Fibroblast of villous mesenchyme (primary cell): Measurements from ENCODE around the gene INPPL1. TPM values are rescaled to one million over a fixed set of nuclear protein-coding genes. Genes with fewer than 3 reads are reported as not detected.

Source experiments
- DNase-seq: peaks from one replicate; pipeline ENCODE4 v3.0.0-alpha.2; 2010; ENCODE audit warnings: low read depth
- H3K4me3 ChIP-seq: 2 replicates; pipeline ENCODE4 v1.5.1; 2011; ENCODE audit warnings: low read depth, mild to moderate bottlenecking, low read length
- CTCF ChIP-seq: IDR thresholded peaks from 2 replicates; pipeline ENCODE4 v1.5.1; 2012; ENCODE audit warnings: low read depth, mild to moderate bottlenecking, low read length; ENCODE audit not compliant: insufficient read depth
- total RNA-seq: library from RNA; depleted of rRNA; stranded (reverse); fragments of >200 nt; gene quantifications from 2 replicates; pipeline ENCODE4 v1.2.3, GENCODE V29; 2012

INPPL1 gene
- total RNA-seq, 1 donor: 163 TPM

- no peak for DNase-seq
- no peak for TF ChIP-seq CTCF
- no peak overlapping the region for H3K4me3 ChIP-seq
Observed at GRCh38 chr11:72229336-72229924, 4.9 kb downstream of the INPPL1 start.

GRCh38 chr11:72229925-72230763 is 5.6 kb downstream of the INPPL1 start:
- H3K4me3 ChIP-seq: no peak overlapping the region
- no peak for TF ChIP-seq CTCF
- no peak for DNase-seq

- no peak for TF ChIP-seq CTCF
- H3K4me3 ChIP-seq: no peak overlapping the region
- no peak for DNase-seq
Observed at GRCh38 chr11:72230764-72231365, 6.3 kb downstream of the INPPL1 start.

- no peak for DNase-seq
- no peak for TF ChIP-seq CTCF
- no peak overlapping the region for H3K4me3 ChIP-seq
Observed at GRCh38 chr11:72231396-72232259, 7.1 kb downstream of the INPPL1 start.

- no peak for TF ChIP-seq CTCF
- no peak overlapping the region for H3K4me3 ChIP-seq
- DNase-seq: no peak
Observed at GRCh38 chr11:72232260-72233055, 7.9 kb downstream of the INPPL1 start.
